HCT116 (cell line): ENCODE results near the gene DGKZ. TPM values are rescaled to one million over a fixed set of nuclear protein-coding genes. Genes with fewer than 3 reads are reported as not detected.

Experiments used
- ATAC-seq: fragments of 200-7000 bp; cut with Tn5 transposase; 2 replicates; pipeline ENCODE4 v1.9.1; 2020; ENCODE audit warnings: mild to moderate bottlenecking, moderate library complexity
- BruUV-seq: library from RNA; stranded (reverse); fragments of 400-500 nt; replicated peaks from 2 replicates; lab custom pipeline; 2021; lab: Mats Ljungman, UMichigan
- CTCF ChIA-PET: fragments of 300-600 bp; sonication (Branson Sonifier 250); formaldehyde crosslinking; loops from one replicate; lab custom pipeline; 2021; ENCODE audit warnings: antibody characterized with exemption; lab: Charles Lee
- POLR2A ChIA-PET: fragments of 300-600, 350-600 bp; sonication (Branson Sonifier 250); formaldehyde crosslinking; loops from one replicate; lab custom pipeline; 2021; ENCODE audit warnings: antibody characterized with exemption; lab: Charles Lee
- RAD21 ChIA-PET, 2 experiments: fragments of 300-600 bp; sonication (Branson Sonifier 250); formaldehyde crosslinking; loops; one replicate each; lab custom pipeline; 2023; ENCODE audit warnings: low total read pairs in 2 of 2; ENCODE audit not compliant: uncharacterized antibody in 2 of 2, unreplicated experiment in 2 of 2, low non-redundant PET in 1 of 2; lab: Charles Lee
- DNase-seq: peaks from one replicate; pipeline ENCODE4 v3.0.0-alpha.2; 2010; ENCODE audit warnings: low read depth, low spot score
- H2AFZ ChIP-seq: fragments of 200-600 bp; shearing (Covaris generic), sonication (generic); 2 replicates; pipeline ENCODE4 v1.6.1; 2017; ENCODE audit warnings: low read depth, mixed run types, mixed read lengths, antibody characterized with exemption, low read length; ENCODE audit not compliant: poor library complexity, severe bottlenecking
- H3K27ac ChIP-seq: 2 replicates; pipeline ENCODE4 v1.5.1; 2012; ENCODE audit warnings: low read depth, low read length
- H3K27me3 ChIP-seq: fragments of 200-600 bp; sonication (generic); 2 replicates; pipeline ENCODE4 v1.6.1; 2016; ENCODE audit warnings: mixed run types, low read length, mixed read lengths; ENCODE audit not compliant: insufficient read depth
- H3K36me3 ChIP-seq, 2 experiments: fragments of 200-500 bp in 1 of 2; fragments of 200-600 bp in 1 of 2; sonication (Bioruptor generic) in 1 of 2; sonication (generic) in 1 of 2; 2 replicates each; pipeline versions ENCODE4 v1.5.1 to v1.6.1; 2014 to 2016; ENCODE audit warnings: low read length in 2 of 2, inconsistent platforms in 1 of 2, mixed read lengths in 1 of 2, mixed run types in 1 of 2; ENCODE audit not compliant: insufficient read depth in 2 of 2, control insufficient read depth in 1 of 2
- H3K4me1 ChIP-seq, 2 experiments: fragments of 200-600 bp in 1 of 2; sonication (generic) in 1 of 2; 2 replicates each; pipeline versions ENCODE4 v1.5.1 to v1.6.1; 2012 to 2017; ENCODE audit warnings: low read length in 2 of 2, inconsistent platforms in 1 of 2, mild to moderate bottlenecking in 1 of 2, mixed read lengths in 1 of 2, mixed run types in 1 of 2, moderate library complexity in 1 of 2; ENCODE audit not compliant: insufficient read depth in 2 of 2, control insufficient read depth in 1 of 2
- H3K4me2 ChIP-seq: fragments of 200-600 bp; sonication (generic); 2 replicates; pipeline ENCODE4 v1.6.1; 2017; ENCODE audit warnings: mixed run types, low read length, mixed read lengths
- H3K4me3 ChIP-seq, 2 experiments: fragments of 200-600 bp in 1 of 2; sonication (generic) in 1 of 2; replicated peaks in 1 of 2; 2 replicates each; pipeline ENCODE4 v1.5.1; 2011 to 2016; ENCODE audit warnings: low read length in 2 of 2, control low read depth in 1 of 2, low read depth in 1 of 2, mild to moderate bottlenecking in 1 of 2, mixed read lengths in 1 of 2, mixed run types in 1 of 2
- H3K79me2 ChIP-seq: fragments of 200-600 bp; sonication (generic); 2 replicates; pipeline ENCODE4 v1.6.1; 2017; ENCODE audit warnings: mild to moderate bottlenecking, mixed run types, low read length, moderate library complexity, mixed read lengths; ENCODE audit not compliant: insufficient read depth
- H3K9ac ChIP-seq: fragments of 200-600 bp; sonication (generic); 2 replicates; pipeline ENCODE4 v1.6.1; 2016; ENCODE audit warnings: low read length, mixed read lengths
- H3K9me2 ChIP-seq: fragments of 200-600 bp; sonication (generic), shearing (Covaris generic); 2 replicates; pipeline ENCODE4 v1.6.1; 2017; ENCODE audit warnings: mixed run types, mild to moderate bottlenecking, moderate library complexity; ENCODE audit not compliant: insufficient read depth
- H3K9me3 ChIP-seq, 2 experiments: fragments of 200-500 bp in 1 of 2; fragments of 200-600 bp in 1 of 2; sonication (Bioruptor generic) in 1 of 2; sonication (generic) in 1 of 2; 2 replicates each; pipeline ENCODE4 v1.6.1; 2014 to 2017; ENCODE audit warnings: low read length in 2 of 2, mixed read lengths in 2 of 2, inconsistent platforms in 1 of 2, low read depth in 1 of 2, mild to moderate bottlenecking in 1 of 2, mixed run types in 1 of 2, moderate library complexity in 1 of 2; ENCODE audit not compliant: control insufficient read depth in 1 of 2, insufficient read depth in 1 of 2
- H4K20me1 ChIP-seq: fragments of 200-600 bp; sonication (generic), shearing (Covaris generic); 2 replicates; pipeline ENCODE4 v1.6.1; 2017; ENCODE audit warnings: mixed run types, mild to moderate bottlenecking, moderate library complexity; ENCODE audit not compliant: insufficient read depth
- CBX3 ChIP-seq: IDR thresholded peaks from 2 replicates; pipeline ENCODE4 v1.6.1; 2012; ENCODE audit warnings: low read depth
- ELF1 ChIP-seq: IDR thresholded peaks from 2 replicates; pipeline ENCODE4 v1.6.1; 2012; ENCODE audit warnings: low read depth, borderline replicate concordance
- POLR2AphosphoS5 ChIP-seq: IDR thresholded peaks from 2 replicates; pipeline ENCODE4 v1.6.1; 2011; ENCODE audit warnings: mild to moderate bottlenecking, low read depth, low read length, moderate library complexity
- RAD21 ChIP-seq: IDR thresholded peaks from 2 replicates; pipeline ENCODE4 v1.6.1; 2012; ENCODE audit warnings: low read depth, mild to moderate bottlenecking
- SP1 ChIP-seq: IDR thresholded peaks from 2 replicates; pipeline ENCODE4 v1.6.1; 2012; ENCODE audit warnings: low read depth
- intact Hi-C: fragments of 100-400 bp; cut with micrococcal nuclease; formaldehyde crosslinking; loops from 2 replicates; pipeline ENCODE4 v1.10.0; 2022
- total RNA-seq: library from RNA; stranded (reverse); gene quantifications from one replicate; pipeline ENCODE4 v1.2.1, GENCODE V29; 2021; ENCODE audit not compliant: unreplicated experiment
- TF ChIP-seq, protein P1 (sequence below): IDR thresholded peaks from 2 replicates; pipeline ENCODE4 v1.6.1; 2011; ENCODE audit warnings: mild to moderate bottlenecking, low read length, moderate library complexity; ENCODE audit not compliant: insufficient replicate concordance; ENCODE audit errors: extremely low read depth
- TF ChIP-seq, protein P2 (sequence below): IDR thresholded peaks from 2 replicates; pipeline ENCODE4 v1.6.1; 2012; ENCODE audit warnings: low read depth

The DGKZ gene
- total RNA-seq, 1 experiment from 2014 or later: 70.2 TPM

DNA sequence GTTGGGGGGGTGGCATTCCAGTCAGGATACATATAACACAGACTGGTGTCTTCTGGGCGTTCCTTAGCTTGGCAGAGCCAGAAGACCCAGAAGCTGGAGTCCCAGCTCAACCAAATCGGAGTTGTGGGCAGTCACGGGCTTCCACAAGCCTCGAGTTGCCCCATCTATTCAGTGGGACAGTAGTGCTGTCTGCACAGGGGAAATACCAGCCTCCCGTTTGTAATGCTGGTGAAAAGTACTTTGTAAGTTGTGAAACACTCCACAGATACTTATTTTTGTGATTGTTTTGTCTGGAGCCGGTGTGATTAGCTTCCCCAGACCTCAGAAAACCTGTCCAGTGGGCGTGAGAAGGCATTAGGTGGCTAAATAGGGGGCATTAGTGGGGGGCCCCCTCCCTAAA, 13.6 kb downstream of the DGKZ start (continued):
- TF ChIP-seq, protein P1, sequence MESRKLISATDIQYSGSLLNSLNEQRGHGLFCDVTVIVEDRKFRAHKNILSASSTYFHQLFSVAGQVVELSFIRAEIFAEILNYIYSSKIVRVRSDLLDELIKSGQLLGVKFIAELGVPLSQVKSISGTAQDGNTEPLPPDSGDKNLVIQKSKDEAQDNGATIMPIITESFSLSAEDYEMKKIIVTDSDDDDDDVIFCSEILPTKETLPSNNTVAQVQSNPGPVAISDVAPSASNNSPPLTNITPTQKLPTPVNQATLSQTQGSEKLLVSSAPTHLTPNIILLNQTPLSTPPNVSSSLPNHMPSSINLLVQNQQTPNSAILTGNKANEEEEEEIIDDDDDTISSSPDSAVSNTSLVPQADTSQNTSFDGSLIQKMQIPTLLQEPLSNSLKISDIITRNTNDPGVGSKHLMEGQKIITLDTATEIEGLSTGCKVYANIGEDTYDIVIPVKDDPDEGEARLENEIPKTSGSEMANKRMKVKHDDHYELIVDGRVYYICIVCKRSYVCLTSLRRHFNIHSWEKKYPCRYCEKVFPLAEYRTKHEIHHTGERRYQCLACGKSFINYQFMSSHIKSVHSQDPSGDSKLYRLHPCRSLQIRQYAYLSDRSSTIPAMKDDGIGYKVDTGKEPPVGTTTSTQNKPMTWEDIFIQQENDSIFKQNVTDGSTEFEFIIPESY: no peak
- TF ChIP-seq, protein P2, sequence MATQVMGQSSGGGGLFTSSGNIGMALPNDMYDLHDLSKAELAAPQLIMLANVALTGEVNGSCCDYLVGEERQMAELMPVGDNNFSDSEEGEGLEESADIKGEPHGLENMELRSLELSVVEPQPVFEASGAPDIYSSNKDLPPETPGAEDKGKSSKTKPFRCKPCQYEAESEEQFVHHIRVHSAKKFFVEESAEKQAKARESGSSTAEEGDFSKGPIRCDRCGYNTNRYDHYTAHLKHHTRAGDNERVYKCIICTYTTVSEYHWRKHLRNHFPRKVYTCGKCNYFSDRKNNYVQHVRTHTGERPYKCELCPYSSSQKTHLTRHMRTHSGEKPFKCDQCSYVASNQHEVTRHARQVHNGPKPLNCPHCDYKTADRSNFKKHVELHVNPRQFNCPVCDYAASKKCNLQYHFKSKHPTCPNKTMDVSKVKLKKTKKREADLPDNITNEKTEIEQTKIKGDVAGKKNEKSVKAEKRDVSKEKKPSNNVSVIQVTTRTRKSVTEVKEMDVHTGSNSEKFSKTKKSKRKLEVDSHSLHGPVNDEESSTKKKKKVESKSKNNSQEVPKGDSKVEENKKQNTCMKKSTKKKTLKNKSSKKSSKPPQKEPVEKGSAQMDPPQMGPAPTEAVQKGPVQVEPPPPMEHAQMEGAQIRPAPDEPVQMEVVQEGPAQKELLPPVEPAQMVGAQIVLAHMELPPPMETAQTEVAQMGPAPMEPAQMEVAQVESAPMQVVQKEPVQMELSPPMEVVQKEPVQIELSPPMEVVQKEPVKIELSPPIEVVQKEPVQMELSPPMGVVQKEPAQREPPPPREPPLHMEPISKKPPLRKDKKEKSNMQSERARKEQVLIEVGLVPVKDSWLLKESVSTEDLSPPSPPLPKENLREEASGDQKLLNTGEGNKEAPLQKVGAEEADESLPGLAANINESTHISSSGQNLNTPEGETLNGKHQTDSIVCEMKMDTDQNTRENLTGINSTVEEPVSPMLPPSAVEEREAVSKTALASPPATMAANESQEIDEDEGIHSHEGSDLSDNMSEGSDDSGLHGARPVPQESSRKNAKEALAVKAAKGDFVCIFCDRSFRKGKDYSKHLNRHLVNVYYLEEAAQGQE: no peak
- TF ChIP-seq SP1 (no peak), CBX3 (no peak)

GRCh38 chr11:46361283-46362155, 14.3 kb downstream of the DGKZ start:
- intact Hi-C loops: no loop called here
- Histone ChIP-seq H3K9me2 (no peaks in the 10 kb centered on the region), H3K4me3 (no peak overlapping the region), H3K4me1 (peaks cover 20 to 40% of the 10 kb centered on the region in 2 experiments), H3K79me2 (peaks cover 63% of the 10 kb centered on the region), H4K20me1 (no peaks in the 10 kb centered on the region), H3K36me3 (no peaks in the 10 kb centered on the region), H2AFZ (no peak overlapping the region), H3K27me3 (no peaks in the 10 kb centered on the region), H3K4me2 (no peak overlapping the region), H3K9ac (no peak overlapping the region), H3K9me3 (no peaks in the 10 kb centered on the region), H3K27ac (peak overlapping the region; percentile 47; the same call in 1 of the 2 replicates)
- DNase-seq: no peak
- ATAC-seq: no peak
- ChIA-PET CTCF (interaction anchor here (2.2 to 2.5 kb wide), 2 partner anchors 9 to 22 kb away, joined by 6 to 10 read pairs; no protein-coding TSS in a partner anchor), RAD21 (no interaction called here), POLR2A (interaction anchor here (0.8 kb wide), 1 partner anchor 118 kb away, joined by 3 read pairs; no protein-coding TSS in a partner anchor)
- no TSS peak for BruUV-seq
- TF ChIP-seq RAD21 (no peak), ELF1 (no peak), POLR2AphosphoS5 (no peak)
- TF ChIP-seq, protein P1: no peak
